HUES64 (cell line): ENCODE data around the gene TAS2R41.
"Not testable (repeated sequence)": the region's sequence is repeated elsewhere in the genome, so short reads cannot be mapped to it uniquely, and the experiment has no call there.

ENCODE experiments used
- H3K27ac ChIP-seq: 2 replicates; pipeline ENCODE4 v1.7.0; 2013; ENCODE audit warnings: low read depth, low read length, inconsistent platforms
- H3K27me3 ChIP-seq: 2 replicates; pipeline ENCODE4 v1.6.1; 2013; ENCODE audit warnings: mild to moderate bottlenecking, low read length; ENCODE audit not compliant: insufficient read depth
- H3K36me3 ChIP-seq: 2 replicates; pipeline ENCODE4 v1.6.1; 2013; ENCODE audit warnings: mild to moderate bottlenecking, low read length; ENCODE audit not compliant: insufficient read depth
- H3K4me1 ChIP-seq: 2 replicates; pipeline ENCODE4 v1.6.1; 2013; ENCODE audit warnings: mild to moderate bottlenecking, low read length, moderate library complexity; ENCODE audit not compliant: insufficient read depth
- H3K4me3 ChIP-seq: 2 replicates; pipeline ENCODE4 v1.5.1; 2013; ENCODE audit warnings: mild to moderate bottlenecking, low read length, moderate library complexity
- H3K9ac ChIP-seq: 2 replicates; pipeline ENCODE4 v1.6.1; 2013; ENCODE audit warnings: mild to moderate bottlenecking, low read depth, low read length
- H3K9me3 ChIP-seq: 2 replicates; pipeline ENCODE4 v1.6.1; 2013; ENCODE audit warnings: low read depth, low read length; ENCODE audit not compliant: insufficient read depth
- WGBS: fragments of 150-250, 120-280 bp; methylation state at CpG from one replicate; pipeline ENCODE4 v1.1.7; 2013; ENCODE audit warnings: missing lambda C conversion rate; 5-methylcytosine and 5-hydroxymethylcytosine counted together

TAS2R41 gene

DNA sequence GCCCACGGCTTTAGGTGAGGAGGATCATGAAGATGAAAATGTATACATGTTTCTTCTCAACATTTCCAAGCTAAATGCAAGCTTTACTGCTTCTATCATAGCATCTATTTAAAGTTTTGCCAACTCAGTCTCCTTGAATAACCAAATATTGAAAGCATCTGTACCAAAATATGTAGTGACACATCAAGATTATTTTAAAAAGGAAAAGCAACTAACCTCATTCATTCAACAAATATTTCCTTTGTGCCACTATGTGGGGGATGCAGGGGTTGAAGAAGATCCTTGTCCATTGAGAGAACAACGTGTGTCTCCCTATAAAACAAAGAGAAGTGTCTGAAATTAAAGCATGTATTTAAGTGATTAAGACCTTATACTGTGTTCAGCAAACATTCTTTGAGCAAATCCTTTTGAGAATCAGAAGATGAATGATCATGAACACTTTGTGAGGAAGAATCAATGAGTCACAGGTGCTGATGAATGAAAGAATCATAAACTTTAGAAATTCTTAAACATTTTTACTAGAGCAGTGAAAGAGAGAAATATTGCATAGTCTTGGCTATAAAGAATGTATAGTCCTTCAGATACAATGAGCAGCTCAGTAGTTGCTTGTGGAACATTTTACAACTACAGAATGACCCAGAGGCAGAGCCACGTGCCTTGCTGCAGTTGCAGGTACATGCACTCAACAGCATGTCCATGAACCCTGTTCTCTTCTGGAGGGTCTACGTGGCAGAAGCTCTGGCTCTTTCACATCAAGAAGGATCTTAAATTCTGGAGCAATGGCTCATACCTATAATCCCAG is 20.5 kb upstream of the TAS2R41 start:
- Histone ChIP-seq H3K27me3 (no peaks in the 10 kb centered on the region), H3K4me3 (no peak overlapping the region), H3K9me3 (peaks cover 9% of the 10 kb centered on the region; the same call in 1 of the 2 replicates), H3K9ac (no peak overlapping the region), H3K27ac (no peak overlapping the region), H3K4me1 (no peaks in the 10 kb centered on the region), H3K36me3 (no peaks in the 10 kb centered on the region)
- 89% methylated on average over 4 of the region's 4 CpGs for WGBS

DNA sequence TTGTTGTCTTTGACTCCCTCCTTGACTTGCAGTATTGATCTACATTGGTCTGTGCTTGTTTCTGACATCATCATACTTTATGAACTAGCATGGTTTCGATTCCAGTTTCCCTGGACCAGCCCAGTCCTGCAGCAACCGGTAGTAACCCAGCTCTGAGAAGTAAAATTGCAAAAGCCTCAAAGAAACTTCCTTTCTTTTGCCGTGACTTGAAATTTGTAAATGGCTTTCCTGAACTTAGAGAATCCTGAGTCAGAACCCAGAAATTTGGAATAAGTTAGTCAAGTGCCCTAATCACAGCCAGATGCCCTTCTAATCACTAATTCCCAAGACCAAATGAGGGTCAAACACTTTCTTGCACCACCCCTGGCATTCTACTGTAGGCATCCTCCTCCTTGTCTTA is 19.4 kb upstream of the TAS2R41 start:
- H3K4me3 ChIP-seq, result no peak overlapping the region
- no peak overlapping the region for H3K27ac ChIP-seq
- peaks cover 11% of the 10 kb centered on the region; the same call in 1 of the 2 replicates for H3K9me3 ChIP-seq
- H3K27me3 ChIP-seq, result no peaks in the 10 kb centered on the region
- H3K4me1 ChIP-seq, result no peaks in the 10 kb centered on the region
- WGBS, result 89% methylated on average over 3 of the region's 3 CpGs
- no peaks in the 10 kb centered on the region for H3K36me3 ChIP-seq
- no peak overlapping the region for H3K9ac ChIP-seq

DNA sequence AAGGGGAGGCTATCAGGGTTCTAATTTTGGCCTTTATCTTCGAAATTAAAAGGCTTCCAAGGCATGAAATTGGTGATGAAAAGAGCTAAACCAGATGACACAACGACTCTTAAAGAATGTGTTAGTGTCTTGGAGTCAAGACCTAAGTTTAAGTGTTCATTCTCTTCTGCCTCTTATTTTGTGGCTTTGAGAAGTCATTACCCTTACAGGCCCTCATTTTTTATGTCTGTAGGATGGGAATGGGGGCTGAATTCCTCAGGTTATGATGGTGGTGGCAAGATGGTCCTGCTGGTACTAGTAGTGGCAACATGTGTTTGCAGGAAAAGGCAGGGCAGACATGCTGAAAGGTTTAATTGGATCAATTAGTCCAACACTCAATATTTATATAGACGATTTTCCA is 19.0 kb upstream of the TAS2R41 start:
- H3K9ac ChIP-seq, result no peak overlapping the region
- H3K9me3 ChIP-seq, result peaks cover 11% of the 10 kb centered on the region; the same call in 1 of the 2 replicates
- WGBS, result 91% methylated on average over 2 of the region's 3 CpGs

DNA sequence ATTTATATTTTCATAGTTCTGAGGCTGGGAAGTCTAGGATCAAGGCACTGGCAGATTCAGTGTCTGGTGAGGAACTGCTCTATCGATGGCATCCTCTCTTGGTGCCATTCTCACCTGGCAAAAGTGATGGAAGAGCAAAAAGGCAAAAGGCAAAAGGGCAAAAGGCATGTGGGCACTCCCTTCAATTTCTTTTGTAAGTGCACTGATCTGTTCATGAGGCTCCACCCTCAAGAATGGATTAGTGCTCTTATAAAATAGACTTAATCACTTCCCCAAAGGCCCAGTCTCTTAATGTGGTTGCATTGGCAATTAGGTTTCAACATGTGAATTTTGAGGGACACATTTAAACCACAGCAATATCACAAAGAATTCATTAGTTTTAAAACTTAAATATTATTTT is 18.3 kb upstream of the TAS2R41 start:
- Histone ChIP-seq H3K4me1 (no peaks in the 10 kb centered on the region), H3K4me3 (no peak overlapping the region), H3K27me3 (no peaks in the 10 kb centered on the region), H3K9me3 (peaks cover 11% of the 10 kb centered on the region; the same call in 1 of the 2 replicates), H3K36me3 (no peaks in the 10 kb centered on the region), H3K27ac (no peak overlapping the region), H3K9ac (no peak overlapping the region)
- WGBS, result 91% methylated on average over 1 of the region's 1 CpG

More for the DNA sequence above, 19.0 kb upstream of the TAS2R41 start:
- Histone ChIP-seq H3K4me1 (no peaks in the 10 kb centered on the region), H3K27me3 (no peaks in the 10 kb centered on the region), H3K4me3 (no peak overlapping the region), H3K36me3 (no peaks in the 10 kb centered on the region), H3K27ac (no peak overlapping the region)

DNA sequence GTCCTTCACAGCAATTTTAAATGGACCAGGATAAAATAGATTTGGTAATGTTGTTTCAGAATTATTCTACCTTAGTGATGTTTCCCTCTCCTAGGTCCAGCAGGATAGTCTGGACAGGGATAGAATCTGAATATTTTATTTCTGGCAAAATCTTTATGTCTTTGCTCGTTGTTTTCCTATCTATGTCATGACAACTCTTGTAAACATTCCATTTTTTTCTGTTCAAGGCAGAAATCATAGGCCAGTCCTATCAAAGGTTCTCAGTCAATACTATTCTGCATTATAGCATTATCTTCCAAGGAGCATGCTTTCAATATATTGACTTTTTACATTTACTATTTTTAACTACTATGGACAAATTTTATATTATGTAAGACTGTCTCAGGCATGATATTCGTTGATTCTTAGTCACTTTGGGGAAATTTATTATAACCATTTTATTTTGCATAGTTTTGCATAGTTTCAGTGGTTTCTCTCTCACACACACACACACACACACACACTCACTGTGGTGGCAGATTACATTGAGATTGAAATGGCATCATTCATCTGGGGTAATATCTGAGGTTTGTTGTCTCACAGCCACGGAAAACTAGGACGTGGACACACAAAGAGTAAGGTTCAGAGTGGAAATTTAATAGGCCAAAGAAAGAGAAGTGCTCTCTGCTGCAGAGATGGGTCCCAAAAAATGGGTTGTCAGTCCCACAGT is 17.2 kb upstream of the TAS2R41 start:
- 89% methylated on average over 3 of the region's 4 CpGs for WGBS
- H3K27ac ChIP-seq, result no peak overlapping the region
- H3K27me3 ChIP-seq, result no peaks in the 10 kb centered on the region
- H3K36me3 ChIP-seq, result no peaks in the 10 kb centered on the region
- H3K9me3 ChIP-seq, result peaks cover 11% of the 10 kb centered on the region; the same call in 1 of the 2 replicates
- H3K4me3 ChIP-seq, result no peak overlapping the region
- H3K9ac ChIP-seq, result no peak overlapping the region
- no peaks in the 10 kb centered on the region for H3K4me1 ChIP-seq

DNA sequence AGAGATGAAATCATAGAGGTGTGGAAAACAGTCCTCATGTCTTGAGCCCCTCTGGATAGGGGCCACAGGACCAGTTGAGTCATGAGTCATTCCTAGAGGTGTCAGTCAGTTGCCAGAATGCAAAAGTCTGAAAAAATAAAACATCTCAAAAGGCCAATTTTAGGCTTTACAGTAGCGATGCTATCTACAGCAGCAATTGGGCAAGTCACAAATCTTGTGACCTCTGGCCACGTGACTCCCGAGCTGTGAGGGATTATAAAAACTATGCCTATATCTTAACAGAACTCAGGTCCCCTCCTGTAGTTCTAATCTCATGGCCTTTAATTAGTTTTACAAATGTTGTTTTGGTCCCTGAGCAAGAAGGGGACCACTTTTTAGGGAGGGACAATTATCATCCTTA is 15.6 kb upstream of the TAS2R41 start:
- no peak overlapping the region for H3K9ac ChIP-seq
- no peak overlapping the region for H3K4me3 ChIP-seq
- no peak overlapping the region for H3K27ac ChIP-seq
- H3K27me3 ChIP-seq, result no peaks in the 10 kb centered on the region
- H3K9me3 ChIP-seq, result peaks cover 11% of the 10 kb centered on the region; the same call in 1 of the 2 replicates
- no peaks in the 10 kb centered on the region for H3K4me1 ChIP-seq
- WGBS, result 90% methylated on average over 3 of the region's 3 CpGs
- no peaks in the 10 kb centered on the region for H3K36me3 ChIP-seq

DNA sequence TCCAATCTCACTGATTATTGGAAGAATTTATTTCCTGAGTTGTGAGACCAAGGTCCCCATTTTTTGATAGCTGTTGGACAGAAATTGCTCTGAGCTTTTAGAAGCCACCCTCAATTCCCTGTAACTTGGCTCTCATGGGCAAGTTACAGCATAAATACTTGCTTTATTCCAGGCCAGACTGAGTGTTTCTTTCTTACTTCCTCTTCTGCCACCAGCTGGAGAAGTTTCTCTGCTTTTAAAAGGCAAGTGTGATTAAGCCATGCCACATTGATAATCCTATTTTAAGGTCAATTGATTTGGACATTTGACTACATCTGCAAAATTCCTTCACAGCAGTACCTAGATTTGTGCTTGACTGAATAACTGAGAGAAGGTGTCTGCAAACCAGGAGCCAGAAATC is 14.1 kb upstream of the TAS2R41 start:
- H3K9me3 ChIP-seq, result peaks cover 11% of the 10 kb centered on the region; the same call in 1 of the 2 replicates
- H3K36me3 ChIP-seq, result no peaks in the 10 kb centered on the region

DNA sequence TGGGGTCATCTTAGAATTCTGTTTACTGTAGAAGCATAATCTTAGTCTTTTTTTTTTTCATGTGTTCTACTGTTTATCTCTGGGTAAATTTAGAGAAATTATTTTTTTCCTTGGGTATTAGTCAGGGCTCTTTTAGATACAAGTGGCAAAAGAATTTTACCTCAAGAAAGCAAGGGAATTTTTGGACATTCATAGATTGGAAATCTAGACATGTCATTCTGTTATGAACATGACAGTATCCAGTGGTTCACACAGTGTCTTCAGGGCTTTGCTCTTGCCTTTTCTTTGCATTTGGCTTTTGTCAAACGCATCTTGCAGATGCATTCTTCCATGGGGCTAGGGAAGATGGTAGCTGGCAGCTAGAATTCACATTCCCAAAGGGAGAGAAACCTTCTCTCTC is 13.7 kb upstream of the TAS2R41 start:
- Histone ChIP-seq H3K9me3 (peaks cover 11% of the 10 kb centered on the region; the same call in 1 of the 2 replicates), H3K27ac (no peak overlapping the region), H3K4me3 (no peak overlapping the region), H3K27me3 (no peaks in the 10 kb centered on the region), H3K9ac (no peak overlapping the region), H3K4me1 (no peaks in the 10 kb centered on the region), H3K36me3 (no peaks in the 10 kb centered on the region)
- 81% methylated on average over 1 of the region's 1 CpG for WGBS

More for the DNA sequence above, 14.1 kb upstream of the TAS2R41 start:
- Histone ChIP-seq H3K9ac (no peak overlapping the region), H3K4me3 (no peak overlapping the region), H3K27me3 (no peaks in the 10 kb centered on the region), H3K27ac (no peak overlapping the region), H3K4me1 (no peaks in the 10 kb centered on the region)

DNA sequence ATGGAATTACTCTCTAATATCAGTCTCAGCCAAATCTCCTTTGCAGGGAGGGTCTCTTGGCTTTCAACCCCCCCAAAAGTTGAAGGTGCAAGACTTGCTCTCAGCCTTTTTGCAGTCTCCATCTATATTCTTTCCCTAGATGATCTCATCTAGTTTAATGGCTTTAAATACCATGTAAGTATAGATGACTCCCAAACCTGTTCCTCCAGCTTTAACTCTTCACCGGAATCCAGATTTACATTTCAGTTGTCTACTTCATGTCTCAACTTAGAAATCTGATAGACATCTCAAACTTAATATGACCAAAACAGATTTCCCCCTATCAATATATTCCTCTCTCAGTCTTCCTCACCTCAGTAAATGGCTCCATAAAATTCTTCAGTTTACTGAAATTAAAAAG is 9.9 kb upstream of the TAS2R41 start:
- no peaks in the 10 kb centered on the region for H3K36me3 ChIP-seq
- WGBS, result 93% methylated on average over 1 of the region's 1 CpG
- no peak overlapping the region for H3K4me3 ChIP-seq
- no peak overlapping the region for H3K27ac ChIP-seq
- H3K9ac ChIP-seq, result no peak overlapping the region
- H3K27me3 ChIP-seq, result no peaks in the 10 kb centered on the region
- no peaks in the 10 kb centered on the region for H3K9me3 ChIP-seq
- H3K4me1 ChIP-seq, result no peaks in the 10 kb centered on the region

DNA sequence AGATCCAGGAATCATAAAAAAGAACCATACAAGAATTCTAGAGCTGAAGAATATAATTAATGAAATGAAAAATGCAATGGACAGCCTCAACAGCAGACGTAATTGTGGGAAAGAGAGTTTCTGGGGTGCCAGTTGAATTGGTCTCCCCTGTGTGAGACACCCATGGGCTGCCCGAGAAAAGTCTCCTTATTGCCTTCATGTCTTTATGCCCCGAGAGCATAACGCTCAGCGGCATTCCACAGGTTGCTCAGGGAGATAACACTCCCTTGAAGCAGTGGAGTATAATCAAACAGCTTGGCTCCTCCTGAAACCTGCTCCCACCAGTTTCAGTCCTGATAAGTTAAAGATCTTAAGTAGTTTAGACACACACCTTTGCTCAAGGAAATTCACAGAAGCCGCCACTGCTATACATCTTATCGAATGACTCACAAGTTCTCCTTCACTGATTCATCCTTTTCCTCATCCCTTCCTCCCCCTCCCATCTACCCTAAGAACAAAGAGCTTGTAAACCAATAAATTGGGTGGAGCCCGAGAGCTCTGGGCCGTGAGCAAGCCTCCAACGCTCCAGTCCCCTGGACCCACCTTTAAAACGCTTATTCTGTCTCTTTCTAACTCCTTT is 5.5 kb upstream of the TAS2R41 start:
- 78% methylated on average over 11 of the region's 11 CpGs for WGBS
- H3K9ac ChIP-seq, result not testable (repeated sequence)

DNA sequence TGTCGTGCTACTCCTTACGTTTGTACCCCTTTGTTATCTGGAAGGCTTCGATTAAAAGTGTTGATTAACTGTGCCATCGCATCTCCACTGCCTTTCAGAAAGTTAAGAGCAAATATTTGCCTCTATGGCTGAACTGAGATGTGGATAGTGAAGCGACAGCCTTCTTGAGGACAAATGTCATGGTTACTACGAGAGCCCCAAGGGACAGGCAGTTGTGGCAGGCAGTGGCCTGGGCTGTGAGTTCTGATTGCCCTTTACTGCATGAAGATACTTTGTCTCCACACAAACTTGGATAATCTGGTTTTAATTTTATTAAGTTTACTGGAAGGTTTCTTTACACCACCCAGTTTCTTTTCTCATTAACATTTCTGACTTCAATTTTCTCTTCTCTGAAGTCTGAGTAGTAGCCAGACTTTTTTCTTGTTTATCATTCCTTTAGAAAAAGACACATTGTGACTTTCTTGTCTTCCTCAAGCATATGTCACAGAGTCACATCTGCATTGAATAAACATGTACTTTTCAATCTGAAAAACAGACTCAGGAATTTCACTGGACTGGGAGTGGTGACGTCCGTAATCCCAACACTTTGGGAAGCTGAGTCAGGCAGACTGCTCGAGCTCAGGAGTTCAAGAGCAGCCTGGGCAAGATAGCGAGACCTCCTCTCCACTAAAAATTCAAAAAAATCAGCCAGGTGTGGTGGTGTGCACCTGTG is 1.5 kb downstream of the TAS2R41 start:
- WGBS, result 88% methylated on average over 10 of the region's 10 CpGs
- Histone ChIP-seq H3K4me3 (no peak overlapping the region), H3K4me1 (no peaks in the 10 kb centered on the region), H3K9me3 (no peaks in the 10 kb centered on the region), H3K27ac (no peak overlapping the region), H3K9ac (no peak overlapping the region), H3K27me3 (no peaks in the 10 kb centered on the region), H3K36me3 (no peaks in the 10 kb centered on the region)

More for the DNA sequence above, 5.5 kb upstream of the TAS2R41 start:
- H3K9me3 ChIP-seq, H3K4me1 ChIP-seq, H3K27ac ChIP-seq, H3K36me3 ChIP-seq, H3K4me3 ChIP-seq, H3K27me3 ChIP-seq: not testable (repeated sequence)
